Neural cell (in vitro differentiated cells): ENCODE results near the gene CSGALNACT2. TPM values are rescaled to one million over a fixed set of nuclear protein-coding genes. Genes with fewer than 3 reads are reported as not detected.

Source experiments
- H2AFZ ChIP-seq: fragments of 200-600, 300-800 bp; sonication (generic), shearing (Covaris generic); 2 replicates; pipeline ENCODE4 v1.6.0; 2014; ENCODE audit warnings: low read depth, mild to moderate bottlenecking, antibody characterized with exemption, low read length, moderate library complexity
- H3F3A ChIP-seq: fragments of 200-600 bp; shearing (Covaris generic); 2 replicates; pipeline ENCODE4 v1.6.1; 2016; ENCODE audit warnings: mild to moderate bottlenecking, moderate library complexity, mixed read lengths, antibody characterized with exemption, low read length; ENCODE audit not compliant: insufficient read depth, poor library complexity, severe bottlenecking
- H3K27ac ChIP-seq: fragments of 200-600, 300-800 bp; sonication (generic), shearing (Covaris generic); 2 replicates; pipeline ENCODE4 v1.5.1; 2014; ENCODE audit warnings: mild to moderate bottlenecking, low read length, moderate library complexity
- H3K27me3 ChIP-seq: fragments of 300-800, 200-600 bp; sonication (generic), shearing (Covaris generic); 2 replicates; pipeline ENCODE4 v1.6.0; 2014; ENCODE audit warnings: mild to moderate bottlenecking, low read depth, low read length, moderate library complexity; ENCODE audit not compliant: insufficient read depth
- H3K36me3 ChIP-seq: fragments of 300-800, 200-600 bp; sonication (generic), shearing (Covaris generic); 2 replicates; pipeline ENCODE4 v1.5.1; 2014; ENCODE audit warnings: mild to moderate bottlenecking, antibody characterized with exemption, low read length, moderate library complexity; ENCODE audit not compliant: insufficient read depth
- H3K4me2 ChIP-seq: fragments of 300-800, 200-600 bp; sonication (generic), shearing (Covaris generic); 2 replicates; pipeline ENCODE4 v1.6.0; 2014; ENCODE audit warnings: mild to moderate bottlenecking, low read length
- H3K4me3 ChIP-seq: fragments of 300-800, 200-600 bp; sonication (generic), shearing (Covaris generic); 2 replicates; pipeline ENCODE4 v1.5.1; 2014; ENCODE audit warnings: mild to moderate bottlenecking, low read length, moderate library complexity
- H3K79me2 ChIP-seq: fragments of 200-600 bp; shearing (Covaris generic); replicated peaks from 2 replicates; pipeline ENCODE4 v1.6.0; 2014; ENCODE audit warnings: mild to moderate bottlenecking, low read length, moderate library complexity; ENCODE audit not compliant: insufficient read depth
- H3K9ac ChIP-seq: fragments of 300-800, 200-600 bp; sonication (generic), shearing (Covaris generic); 2 replicates; pipeline ENCODE4 v1.6.1; 2016; ENCODE audit warnings: mild to moderate bottlenecking, low read length, mixed read lengths
- H3K9me2 ChIP-seq: fragments of 200-600 bp; shearing (Covaris generic); 2 replicates; pipeline ENCODE4 v1.6.1; 2016; ENCODE audit warnings: mild to moderate bottlenecking, low read length, mixed read lengths; ENCODE audit not compliant: insufficient read depth
- H3K9me3 ChIP-seq: fragments of 200-600, 300-800 bp; sonication (generic), shearing (Covaris generic); 2 replicates; pipeline ENCODE4 v1.6.1; 2016; ENCODE audit warnings: mild to moderate bottlenecking, mixed run types, low read length, moderate library complexity, mixed read lengths
- H4K20me1 ChIP-seq: fragments of 200-600 bp; shearing (Covaris generic); 2 replicates; pipeline ENCODE4 v1.6.1; 2016; ENCODE audit warnings: mild to moderate bottlenecking, mixed run types; ENCODE audit not compliant: insufficient read depth
- EP300 ChIP-seq: fragments of 450-650 bp; conservative IDR thresholded peaks from 2 replicates; pipeline ENCODE4 v1.6.1; 2014; ENCODE audit warnings: antibody characterized with exemption, mild to moderate bottlenecking, moderate library complexity; ENCODE audit not compliant: poor library complexity, severe bottlenecking
- EZH2 ChIP-seq: fragments of 200-600, 300-800 bp; shearing (Covaris generic), sonication (generic); IDR thresholded peaks from 2 replicates; pipeline ENCODE4 v1.6.1; 2014; ENCODE audit warnings: antibody characterized with exemption, low read length, borderline replicate concordance, mild to moderate bottlenecking; ENCODE audit not compliant: insufficient read depth, poor library complexity, severe bottlenecking
- MXI1 ChIP-seq: fragments of 450-650 bp; conservative IDR thresholded peaks from 2 replicates; pipeline ENCODE4 v1.6.1; 2014; ENCODE audit warnings: antibody characterized with exemption, mild to moderate bottlenecking; ENCODE audit not compliant: poor library complexity, severe bottlenecking
- POLR2AphosphoS5 ChIP-seq: IDR thresholded peaks from 2 replicates; pipeline ENCODE4 v1.6.1; 2012
- RAD21 ChIP-seq: fragments of 450-650 bp; conservative IDR thresholded peaks from 2 replicates; pipeline ENCODE4 v1.6.1; 2014; ENCODE audit warnings: antibody characterized with exemption, mild to moderate bottlenecking, moderate library complexity
- REST ChIP-seq: IDR thresholded peaks from 2 replicates; pipeline ENCODE4 v1.6.1; 2012; ENCODE audit warnings: borderline replicate concordance
- SMC3 ChIP-seq: fragments of 450-650 bp; conservative IDR thresholded peaks from 2 replicates; pipeline ENCODE4 v1.6.1; 2014; ENCODE audit warnings: antibody characterized with exemption, mild to moderate bottlenecking, moderate library complexity; ENCODE audit not compliant: poor library complexity
- TAF1 ChIP-seq: IDR thresholded peaks from 2 replicates; pipeline ENCODE4 v1.6.1; 2012; ENCODE audit warnings: low read depth
- polyA plus RNA-seq: library from polyadenylated mRNA; depleted of rRNA; stranded (reverse); fragments of >200 nt; gene quantifications from 2 replicates; pipeline ENCODE4 v1.2.3, GENCODE V29; 2014
- TF ChIP-seq, protein P1 (sequence below): fragments of 450-650 bp; IDR thresholded peaks from 2 replicates; pipeline ENCODE4 v1.5.1; 2014; ENCODE audit warnings: antibody characterized with exemption, mild to moderate bottlenecking, moderate library complexity; ENCODE audit not compliant: poor library complexity, severe bottlenecking

Gene CSGALNACT2
- polyA plus RNA-seq, 1 donor from 2014 or later: 20.7 TPM

- no peaks in the 10 kb centered on the region for H3K9me2 ChIP-seq
- H3K9ac ChIP-seq: no peak overlapping the region
- no peaks in the 10 kb centered on the region for H3K36me3 ChIP-seq
- no peak for TF ChIP-seq REST
- no peak for TF ChIP-seq RAD21
- TF ChIP-seq, protein P1, sequence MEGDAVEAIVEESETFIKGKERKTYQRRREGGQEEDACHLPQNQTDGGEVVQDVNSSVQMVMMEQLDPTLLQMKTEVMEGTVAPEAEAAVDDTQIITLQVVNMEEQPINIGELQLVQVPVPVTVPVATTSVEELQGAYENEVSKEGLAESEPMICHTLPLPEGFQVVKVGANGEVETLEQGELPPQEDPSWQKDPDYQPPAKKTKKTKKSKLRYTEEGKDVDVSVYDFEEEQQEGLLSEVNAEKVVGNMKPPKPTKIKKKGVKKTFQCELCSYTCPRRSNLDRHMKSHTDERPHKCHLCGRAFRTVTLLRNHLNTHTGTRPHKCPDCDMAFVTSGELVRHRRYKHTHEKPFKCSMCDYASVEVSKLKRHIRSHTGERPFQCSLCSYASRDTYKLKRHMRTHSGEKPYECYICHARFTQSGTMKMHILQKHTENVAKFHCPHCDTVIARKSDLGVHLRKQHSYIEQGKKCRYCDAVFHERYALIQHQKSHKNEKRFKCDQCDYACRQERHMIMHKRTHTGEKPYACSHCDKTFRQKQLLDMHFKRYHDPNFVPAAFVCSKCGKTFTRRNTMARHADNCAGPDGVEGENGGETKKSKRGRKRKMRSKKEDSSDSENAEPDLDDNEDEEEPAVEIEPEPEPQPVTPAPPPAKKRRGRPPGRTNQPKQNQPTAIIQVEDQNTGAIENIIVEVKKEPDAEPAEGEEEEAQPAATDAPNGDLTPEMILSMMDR: no peak
- TF ChIP-seq MXI1: no peak
- no peak for TF ChIP-seq SMC3
- no peak for TF ChIP-seq TAF1
- no peak for TF ChIP-seq POLR2AphosphoS5
- no peak for TF ChIP-seq EZH2
- TF ChIP-seq EP300: no peak
- no peaks in the 10 kb centered on the region for H3K79me2 ChIP-seq
- H3K27ac ChIP-seq: no peak overlapping the region
- H3K4me2 ChIP-seq: no peak overlapping the region
- no peaks in the 10 kb centered on the region for H4K20me1 ChIP-seq
- no peak overlapping the region for H2AFZ ChIP-seq
- no peaks in the 10 kb centered on the region for H3K27me3 ChIP-seq
- no peaks in the 10 kb centered on the region for H3F3A ChIP-seq
- no peak overlapping the region for H3K4me3 ChIP-seq
- H3K9me3 ChIP-seq: peaks cover 6% of the 10 kb centered on the region
Measured at GRCh38 chr10:43190289-43190688, 52.0 kb downstream of the CSGALNACT2 start.

DNA sequence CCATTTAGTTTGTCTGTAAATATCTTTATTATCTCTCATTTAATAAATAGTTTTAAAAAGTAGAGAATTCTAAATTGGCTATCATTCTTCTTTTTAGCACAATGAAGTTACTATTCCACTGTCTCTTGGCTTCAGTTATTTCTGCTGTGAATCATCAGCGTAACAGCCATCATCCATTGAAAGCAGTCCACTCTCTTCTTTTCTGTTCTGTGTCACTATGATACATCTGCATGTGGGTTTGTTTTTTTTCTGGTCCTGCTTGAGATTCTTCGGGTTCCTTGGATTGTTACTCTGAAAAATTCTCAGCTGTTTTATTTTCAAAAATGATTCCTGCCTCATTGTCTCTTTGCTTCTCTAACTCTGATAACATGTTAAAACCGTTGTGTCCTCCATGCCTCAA lies 52.5 kb downstream of the CSGALNACT2 start:
- Histone ChIP-seq H4K20me1 (no peaks in the 10 kb centered on the region), H3K27ac (no peak overlapping the region), H3K79me2 (no peaks in the 10 kb centered on the region), H3K4me3 (no peak overlapping the region), H3K36me3 (no peaks in the 10 kb centered on the region), H3K9ac (no peak overlapping the region), H3K9me3 (peaks cover 6% of the 10 kb centered on the region), H3K27me3 (no peaks in the 10 kb centered on the region), H3K4me2 (no peak overlapping the region), H3F3A (no peaks in the 10 kb centered on the region), H2AFZ (no peak overlapping the region), H3K9me2 (no peaks in the 10 kb centered on the region)
- TF ChIP-seq, protein P1: no peak
- no peak for TF ChIP-seq TAF1
- no peak for TF ChIP-seq REST
- no peak for TF ChIP-seq POLR2AphosphoS5
- no peak for TF ChIP-seq RAD21
- TF ChIP-seq EZH2: no peak
- no peak for TF ChIP-seq MXI1
- TF ChIP-seq EP300: no peak
- no peak for TF ChIP-seq SMC3
